Osteocyte (in vitro differentiated cells): ENCODE results near the gene ZFYVE28. TPM values are rescaled to one million over a fixed set of nuclear protein-coding genes. Genes with fewer than 3 reads are reported as not detected.

Experiments used
- DNase-seq: peaks from one replicate; pipeline ENCODE4 v3.0.0; 2021; ENCODE audit warnings: mixed read lengths; ENCODE audit not compliant: unreplicated experiment; ENCODE audit errors: extremely low spot score
- H3K27ac Mint-ChIP-seq: one replicate; pipeline ENCODE4 v1.8.0; 2021; ENCODE audit warnings: mild to moderate bottlenecking, mixed read lengths; ENCODE audit not compliant: unreplicated experiment
- H3K27me3 Mint-ChIP-seq: one replicate; pipeline ENCODE4 v1.8.0; 2021; ENCODE audit warnings: mixed read lengths; ENCODE audit not compliant: unreplicated experiment
- H3K36me3 Mint-ChIP-seq: one replicate; pipeline ENCODE4 v1.8.0; 2021; ENCODE audit warnings: mixed read lengths; ENCODE audit not compliant: unreplicated experiment
- H3K4me1 Mint-ChIP-seq: one replicate; pipeline ENCODE4 v1.8.0; 2021; ENCODE audit warnings: mixed read lengths; ENCODE audit not compliant: unreplicated experiment
- H3K4me3 Mint-ChIP-seq: one replicate; pipeline ENCODE4 v1.8.0; 2021; ENCODE audit warnings: mild to moderate bottlenecking, moderate library complexity, mixed read lengths; ENCODE audit not compliant: unreplicated experiment
- H3K9me3 Mint-ChIP-seq: one replicate; pipeline ENCODE4 v1.8.0; 2021; ENCODE audit warnings: mixed read lengths; ENCODE audit not compliant: unreplicated experiment
- total RNA-seq: library from RNA; stranded (reverse); gene quantifications from 2 replicates; pipeline ENCODE4 v1.2.1, GENCODE V29; 2021
- TF ChIP-seq, protein P1 (sequence below): fragments of 200-600 bp; sonication (generic); IDR thresholded peaks from 2 replicates; pipeline ENCODE4 v1.5.0; 2021; ENCODE audit warnings: antibody characterized with exemption, mild to moderate bottlenecking, moderate library complexity

The ZFYVE28 gene
- total RNA-seq, 1 donor from 2014 or later = 3.4 TPM

DNA sequence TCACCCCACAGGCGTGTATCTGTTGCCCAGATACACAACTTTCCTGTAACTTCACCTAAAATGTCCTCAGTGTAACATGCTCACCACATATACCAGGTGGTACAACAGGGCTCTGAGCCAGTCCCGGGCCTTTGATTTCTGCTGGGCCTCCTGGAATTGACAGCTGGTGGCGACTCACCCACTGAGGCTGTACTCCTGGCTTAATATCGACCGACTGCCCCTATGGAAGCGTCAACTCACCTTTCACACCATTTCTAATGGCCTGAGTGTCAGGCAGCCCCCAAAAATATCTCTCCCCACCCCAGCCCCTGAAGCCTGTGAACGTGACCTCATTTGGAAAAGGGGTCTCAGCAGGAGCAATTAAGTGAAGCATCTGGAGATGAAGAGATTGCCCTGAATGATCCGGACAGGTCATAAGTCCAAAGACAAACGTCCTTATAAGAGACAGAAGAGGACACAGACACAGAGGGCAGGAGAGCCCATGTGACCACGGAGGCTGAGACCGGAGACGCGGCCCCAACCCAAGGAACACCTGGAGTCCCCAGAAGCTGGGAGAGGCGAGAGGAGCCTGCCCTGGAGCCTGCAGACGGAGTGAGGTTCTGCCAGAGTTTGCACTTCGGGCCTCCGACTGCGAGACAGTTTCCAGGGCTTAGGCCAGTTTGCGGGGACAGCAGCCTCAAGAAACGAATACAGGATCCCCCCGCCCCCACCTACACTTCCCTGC, 144.0 kb downstream of the ZFYVE28 start:
- Mint-ChIP-seq H3K27ac (no peak overlapping the region), H3K4me1 (peaks cover 6% of the 10 kb centered on the region), H3K9me3 (no peaks in the 10 kb centered on the region), H3K4me3 (no peak overlapping the region), H3K27me3 (no peaks in the 10 kb centered on the region), H3K36me3 (no peaks in the 10 kb centered on the region)
- no peak for DNase-seq
- TF ChIP-seq, protein P1, sequence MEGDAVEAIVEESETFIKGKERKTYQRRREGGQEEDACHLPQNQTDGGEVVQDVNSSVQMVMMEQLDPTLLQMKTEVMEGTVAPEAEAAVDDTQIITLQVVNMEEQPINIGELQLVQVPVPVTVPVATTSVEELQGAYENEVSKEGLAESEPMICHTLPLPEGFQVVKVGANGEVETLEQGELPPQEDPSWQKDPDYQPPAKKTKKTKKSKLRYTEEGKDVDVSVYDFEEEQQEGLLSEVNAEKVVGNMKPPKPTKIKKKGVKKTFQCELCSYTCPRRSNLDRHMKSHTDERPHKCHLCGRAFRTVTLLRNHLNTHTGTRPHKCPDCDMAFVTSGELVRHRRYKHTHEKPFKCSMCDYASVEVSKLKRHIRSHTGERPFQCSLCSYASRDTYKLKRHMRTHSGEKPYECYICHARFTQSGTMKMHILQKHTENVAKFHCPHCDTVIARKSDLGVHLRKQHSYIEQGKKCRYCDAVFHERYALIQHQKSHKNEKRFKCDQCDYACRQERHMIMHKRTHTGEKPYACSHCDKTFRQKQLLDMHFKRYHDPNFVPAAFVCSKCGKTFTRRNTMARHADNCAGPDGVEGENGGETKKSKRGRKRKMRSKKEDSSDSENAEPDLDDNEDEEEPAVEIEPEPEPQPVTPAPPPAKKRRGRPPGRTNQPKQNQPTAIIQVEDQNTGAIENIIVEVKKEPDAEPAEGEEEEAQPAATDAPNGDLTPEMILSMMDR = no peak

GRCh38 chr4:2273657-2274319, 144.7 kb downstream of the ZFYVE28 start:
- Mint-ChIP-seq H3K27ac (no peak overlapping the region), H3K9me3 (no peaks in the 10 kb centered on the region), H3K36me3 (no peaks in the 10 kb centered on the region), H3K27me3 (no peaks in the 10 kb centered on the region), H3K4me3 (no peak overlapping the region), H3K4me1 (peaks cover 6% of the 10 kb centered on the region)
- TF ChIP-seq, protein P1 = no peak
- DNase-seq = no peak

DNA sequence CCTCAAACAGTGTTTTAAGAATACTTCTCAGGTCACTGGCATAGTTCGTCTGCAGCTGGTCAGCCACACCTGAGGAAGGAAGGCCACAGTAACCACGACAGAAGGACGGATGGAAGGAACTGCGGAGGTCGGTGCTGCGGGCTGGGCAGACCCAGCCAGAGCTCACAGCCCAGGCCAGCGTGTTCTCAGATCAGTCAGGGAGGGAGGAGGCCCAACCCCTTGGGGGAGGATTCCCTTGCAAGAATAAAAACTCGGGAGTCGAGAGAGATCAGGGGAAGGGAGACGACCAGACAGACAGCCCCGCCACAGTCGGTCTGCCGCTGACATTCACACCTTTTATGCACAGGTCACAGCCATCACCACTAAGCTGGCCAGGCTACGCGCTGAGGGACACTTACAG, 145.2 kb downstream of the ZFYVE28 start:
- DNase-seq = no peak
- no peaks in the 10 kb centered on the region for H3K27me3 Mint-ChIP-seq
- H3K4me3 Mint-ChIP-seq = no peak overlapping the region
- TF ChIP-seq, protein P1 = no peak
- H3K27ac Mint-ChIP-seq = no peak overlapping the region
- H3K4me1 Mint-ChIP-seq = peaks cover 6% of the 10 kb centered on the region
- no peaks in the 10 kb centered on the region for H3K36me3 Mint-ChIP-seq
- H3K9me3 Mint-ChIP-seq = no peaks in the 10 kb centered on the region

- no peaks in the 10 kb centered on the region for H3K9me3 Mint-ChIP-seq
- H3K36me3 Mint-ChIP-seq = no peaks in the 10 kb centered on the region
- no peak overlapping the region for H3K4me3 Mint-ChIP-seq
- no peaks in the 10 kb centered on the region for H3K27me3 Mint-ChIP-seq
- H3K27ac Mint-ChIP-seq = no peak overlapping the region
- peaks cover 4% of the 10 kb centered on the region for H3K4me1 Mint-ChIP-seq
- TF ChIP-seq, protein P1 = no peak
- no peak for DNase-seq
Measured at GRCh38 chr4:2272828-2273120, 145.7 kb downstream of the ZFYVE28 start.

DNA sequence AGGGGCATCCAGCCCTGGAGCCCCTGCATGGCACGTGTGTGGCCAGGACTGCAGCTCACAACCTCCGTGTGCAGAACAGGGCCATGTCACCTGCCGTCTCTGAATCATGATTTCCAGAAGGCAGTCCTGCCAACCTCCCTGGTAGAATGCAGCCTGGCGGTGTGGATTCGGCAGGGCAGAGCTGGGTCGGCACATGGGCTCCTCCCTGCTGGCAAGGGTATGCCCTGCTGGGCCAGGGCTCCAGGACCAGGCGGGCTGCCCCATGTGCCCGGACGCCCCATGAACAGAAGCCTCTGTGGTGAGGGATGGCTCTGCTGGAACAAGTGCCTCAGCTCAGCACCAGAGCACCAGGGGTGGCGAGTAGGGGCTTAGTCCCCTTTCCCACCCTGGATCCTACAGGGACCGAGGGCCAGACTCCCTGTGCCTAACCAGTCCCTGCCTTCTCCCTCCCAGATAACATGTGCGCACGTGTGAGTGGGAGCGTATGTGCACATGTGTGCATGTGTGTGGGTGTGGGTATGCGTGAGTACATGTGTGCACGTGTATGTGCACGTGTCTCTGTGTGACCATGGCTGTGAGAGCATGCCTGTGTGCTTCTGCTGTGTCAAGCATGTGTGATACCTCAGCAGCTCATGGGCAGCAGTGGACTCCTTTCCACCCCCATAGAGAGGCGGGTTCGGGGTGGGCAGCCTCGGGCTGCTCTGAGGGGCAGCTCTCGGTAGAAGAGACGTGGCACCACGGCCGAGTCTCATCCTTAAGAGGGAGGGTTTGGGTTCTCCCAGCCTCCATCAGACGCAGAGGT, 146.2 kb downstream of the ZFYVE28 start:
- no peak overlapping the region for H3K4me3 Mint-ChIP-seq
- H3K27ac Mint-ChIP-seq = no peak overlapping the region
- DNase-seq = no peak
- no peaks in the 10 kb centered on the region for H3K36me3 Mint-ChIP-seq
- H3K9me3 Mint-ChIP-seq = no peaks in the 10 kb centered on the region
- no peaks in the 10 kb centered on the region for H3K4me1 Mint-ChIP-seq
- TF ChIP-seq, protein P1 = no peak
- no peaks in the 10 kb centered on the region for H3K27me3 Mint-ChIP-seq
